Neural cell (in vitro differentiated cells): Measurements from ENCODE around the gene ADGRD2. TPM values are rescaled to one million over a fixed set of nuclear protein-coding genes. Genes with fewer than 3 reads are reported as not detected.

Source experiments
- H2AFZ ChIP-seq: fragments of 200-600, 300-800 bp; sonication (generic), shearing (Covaris generic); 2 replicates; pipeline ENCODE4 v1.6.0; 2014; ENCODE audit warnings: low read depth, mild to moderate bottlenecking, antibody characterized with exemption, low read length, moderate library complexity
- H3F3A ChIP-seq: fragments of 200-600 bp; shearing (Covaris generic); 2 replicates; pipeline ENCODE4 v1.6.1; 2016; ENCODE audit warnings: mild to moderate bottlenecking, moderate library complexity, mixed read lengths, antibody characterized with exemption, low read length; ENCODE audit not compliant: insufficient read depth, poor library complexity, severe bottlenecking
- H3K27ac ChIP-seq: fragments of 200-600, 300-800 bp; sonication (generic), shearing (Covaris generic); 2 replicates; pipeline ENCODE4 v1.5.1; 2014; ENCODE audit warnings: mild to moderate bottlenecking, low read length, moderate library complexity
- H3K27me3 ChIP-seq: fragments of 300-800, 200-600 bp; sonication (generic), shearing (Covaris generic); 2 replicates; pipeline ENCODE4 v1.6.0; 2014; ENCODE audit warnings: mild to moderate bottlenecking, low read depth, low read length, moderate library complexity; ENCODE audit not compliant: insufficient read depth
- H3K36me3 ChIP-seq: fragments of 300-800, 200-600 bp; sonication (generic), shearing (Covaris generic); 2 replicates; pipeline ENCODE4 v1.5.1; 2014; ENCODE audit warnings: mild to moderate bottlenecking, antibody characterized with exemption, low read length, moderate library complexity; ENCODE audit not compliant: insufficient read depth
- H3K4me2 ChIP-seq: fragments of 300-800, 200-600 bp; sonication (generic), shearing (Covaris generic); 2 replicates; pipeline ENCODE4 v1.6.0; 2014; ENCODE audit warnings: mild to moderate bottlenecking, low read length
- H3K4me3 ChIP-seq: fragments of 300-800, 200-600 bp; sonication (generic), shearing (Covaris generic); 2 replicates; pipeline ENCODE4 v1.5.1; 2014; ENCODE audit warnings: mild to moderate bottlenecking, low read length, moderate library complexity
- H3K79me2 ChIP-seq: fragments of 200-600 bp; shearing (Covaris generic); replicated peaks from 2 replicates; pipeline ENCODE4 v1.6.0; 2014; ENCODE audit warnings: mild to moderate bottlenecking, low read length, moderate library complexity; ENCODE audit not compliant: insufficient read depth
- H3K9ac ChIP-seq: fragments of 300-800, 200-600 bp; sonication (generic), shearing (Covaris generic); 2 replicates; pipeline ENCODE4 v1.6.1; 2016; ENCODE audit warnings: mild to moderate bottlenecking, low read length, mixed read lengths
- H3K9me2 ChIP-seq: fragments of 200-600 bp; shearing (Covaris generic); 2 replicates; pipeline ENCODE4 v1.6.1; 2016; ENCODE audit warnings: mild to moderate bottlenecking, low read length, mixed read lengths; ENCODE audit not compliant: insufficient read depth
- H3K9me3 ChIP-seq: fragments of 200-600, 300-800 bp; sonication (generic), shearing (Covaris generic); 2 replicates; pipeline ENCODE4 v1.6.1; 2016; ENCODE audit warnings: mild to moderate bottlenecking, mixed run types, low read length, moderate library complexity, mixed read lengths
- H4K20me1 ChIP-seq: fragments of 200-600 bp; shearing (Covaris generic); 2 replicates; pipeline ENCODE4 v1.6.1; 2016; ENCODE audit warnings: mild to moderate bottlenecking, mixed run types; ENCODE audit not compliant: insufficient read depth
- EP300 ChIP-seq: fragments of 450-650 bp; conservative IDR thresholded peaks from 2 replicates; pipeline ENCODE4 v1.6.1; 2014; ENCODE audit warnings: antibody characterized with exemption, mild to moderate bottlenecking, moderate library complexity; ENCODE audit not compliant: poor library complexity, severe bottlenecking
- EZH2 ChIP-seq: fragments of 200-600, 300-800 bp; shearing (Covaris generic), sonication (generic); IDR thresholded peaks from 2 replicates; pipeline ENCODE4 v1.6.1; 2014; ENCODE audit warnings: antibody characterized with exemption, low read length, borderline replicate concordance, mild to moderate bottlenecking; ENCODE audit not compliant: insufficient read depth, poor library complexity, severe bottlenecking
- MXI1 ChIP-seq: fragments of 450-650 bp; conservative IDR thresholded peaks from 2 replicates; pipeline ENCODE4 v1.6.1; 2014; ENCODE audit warnings: antibody characterized with exemption, mild to moderate bottlenecking; ENCODE audit not compliant: poor library complexity, severe bottlenecking
- POLR2AphosphoS5 ChIP-seq: IDR thresholded peaks from 2 replicates; pipeline ENCODE4 v1.6.1; 2012
- RAD21 ChIP-seq: fragments of 450-650 bp; conservative IDR thresholded peaks from 2 replicates; pipeline ENCODE4 v1.6.1; 2014; ENCODE audit warnings: antibody characterized with exemption, mild to moderate bottlenecking, moderate library complexity
- SMC3 ChIP-seq: fragments of 450-650 bp; conservative IDR thresholded peaks from 2 replicates; pipeline ENCODE4 v1.6.1; 2014; ENCODE audit warnings: antibody characterized with exemption, mild to moderate bottlenecking, moderate library complexity; ENCODE audit not compliant: poor library complexity
- TAF1 ChIP-seq: IDR thresholded peaks from 2 replicates; pipeline ENCODE4 v1.6.1; 2012; ENCODE audit warnings: low read depth
- polyA minus RNA-seq: library from RNA; depleted of rRNA, polyadenylated mRNA; stranded (reverse); fragments of >200 nt; gene quantifications from 2 replicates; pipeline ENCODE4 v1.2.3, GENCODE V29; 2014
- polyA plus RNA-seq: library from polyadenylated mRNA; depleted of rRNA; stranded (reverse); fragments of >200 nt; gene quantifications from 2 replicates; pipeline ENCODE4 v1.2.3, GENCODE V29; 2014
- TF ChIP-seq, protein P1 (sequence below): IDR thresholded peaks from 2 replicates; pipeline ENCODE4 v1.6.1; 2012; ENCODE audit warnings: borderline replicate concordance
- TF ChIP-seq, protein P2 (sequence below): fragments of 450-650 bp; IDR thresholded peaks from 2 replicates; pipeline ENCODE4 v1.5.1; 2014; ENCODE audit warnings: antibody characterized with exemption, mild to moderate bottlenecking, moderate library complexity; ENCODE audit not compliant: poor library complexity, severe bottlenecking

Gene ADGRD2, protein sequence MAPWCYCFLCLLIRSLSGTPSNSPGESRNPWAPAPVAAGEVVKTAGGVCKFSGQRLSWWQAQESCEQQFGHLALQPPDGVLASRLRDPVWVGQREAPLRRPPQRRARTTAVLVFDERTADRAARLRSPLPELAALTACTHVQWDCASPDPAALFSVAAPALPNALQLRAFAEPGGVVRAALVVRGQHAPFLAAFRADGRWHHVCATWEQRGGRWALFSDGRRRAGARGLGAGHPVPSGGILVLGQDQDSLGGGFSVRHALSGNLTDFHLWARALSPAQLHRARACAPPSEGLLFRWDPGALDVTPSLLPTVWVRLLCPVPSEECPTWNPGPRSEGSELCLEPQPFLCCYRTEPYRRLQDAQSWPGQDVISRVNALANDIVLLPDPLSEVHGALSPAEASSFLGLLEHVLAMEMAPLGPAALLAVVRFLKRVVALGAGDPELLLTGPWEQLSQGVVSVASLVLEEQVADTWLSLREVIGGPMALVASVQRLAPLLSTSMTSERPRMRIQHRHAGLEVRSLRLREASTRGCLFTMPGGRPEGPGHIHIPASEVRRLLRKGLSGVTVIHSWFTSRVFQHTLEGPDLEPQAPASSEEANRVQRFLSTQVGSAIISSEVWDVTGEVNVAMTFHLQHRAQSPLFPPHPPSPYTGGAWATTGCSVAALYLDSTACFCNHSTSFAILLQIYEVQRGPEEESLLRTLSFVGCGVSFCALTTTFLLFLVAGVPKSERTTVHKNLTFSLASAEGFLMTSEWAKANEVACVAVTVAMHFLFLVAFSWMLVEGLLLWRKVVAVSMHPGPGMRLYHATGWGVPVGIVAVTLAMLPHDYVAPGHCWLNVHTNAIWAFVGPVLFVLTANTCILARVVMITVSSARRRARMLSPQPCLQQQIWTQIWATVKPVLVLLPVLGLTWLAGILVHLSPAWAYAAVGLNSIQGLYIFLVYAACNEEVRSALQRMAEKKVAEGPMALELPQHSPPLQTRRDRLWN
- not detected in 2 replicates for polyA plus RNA-seq
- not detected in 2 replicates for polyA minus RNA-seq

DNA sequence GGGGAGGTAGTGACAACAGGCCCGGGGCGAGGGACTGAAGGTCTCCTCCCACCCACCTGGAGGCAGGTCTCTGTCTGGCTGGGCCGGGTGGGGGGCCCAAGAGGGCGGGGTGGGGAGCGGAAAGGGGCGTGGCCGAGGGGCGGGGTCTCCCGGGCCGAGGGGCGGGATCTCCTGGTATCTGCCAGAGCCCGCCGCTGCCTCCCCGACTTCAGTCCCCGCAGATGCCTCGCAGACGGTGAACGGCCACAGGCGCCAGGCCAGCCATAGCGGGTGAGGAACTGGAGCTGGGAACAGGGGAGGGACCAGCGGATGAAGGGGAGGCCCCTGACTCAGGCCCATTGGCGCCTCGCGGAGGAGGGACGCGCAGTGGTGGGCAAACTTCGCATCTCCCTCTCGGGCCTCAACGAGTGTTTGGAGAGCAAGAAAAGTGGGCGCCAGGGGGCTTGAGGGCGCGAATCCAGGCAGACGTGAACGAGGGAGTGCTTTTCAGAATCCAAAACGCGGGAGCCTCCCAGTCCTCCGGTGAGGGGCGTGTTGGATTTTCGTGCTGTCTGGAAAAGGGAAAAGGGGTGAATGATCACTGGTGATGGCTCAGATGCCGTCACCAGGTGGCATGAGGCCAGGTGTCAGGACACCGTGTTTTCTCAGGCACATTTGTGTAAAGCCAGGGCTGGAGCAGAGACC is at the start of gene ADGRD2:
Gene ADGRD2 (plus strand): TSS at position 211 of the 684 bp plus-strand sequence. CDS start 1,216 bp downstream, outside the sequence.
- H3K9ac ChIP-seq, result no peak within 1 kb of the TSS
- H3F3A ChIP-seq, result no peaks in the 10 kb centered on the region
- H4K20me1 ChIP-seq, result no peaks in the 10 kb centered on the region
- H2AFZ ChIP-seq, result no peak within 1 kb of the TSS
- no peak within 1 kb of the TSS for H3K4me3 ChIP-seq
- no peaks in the 10 kb centered on the region for H3K36me3 ChIP-seq
- H3K27ac ChIP-seq, result no peak within 1 kb of the TSS
- H3K27me3 ChIP-seq, result peaks cover 17% of the 10 kb centered on the region
- no peaks in the 10 kb centered on the region for H3K9me2 ChIP-seq
- no peaks in the 10 kb centered on the region for H3K79me2 ChIP-seq
- H3K4me2 ChIP-seq, result no peak within 1 kb of the TSS
- TF ChIP-seq, protein P1, sequence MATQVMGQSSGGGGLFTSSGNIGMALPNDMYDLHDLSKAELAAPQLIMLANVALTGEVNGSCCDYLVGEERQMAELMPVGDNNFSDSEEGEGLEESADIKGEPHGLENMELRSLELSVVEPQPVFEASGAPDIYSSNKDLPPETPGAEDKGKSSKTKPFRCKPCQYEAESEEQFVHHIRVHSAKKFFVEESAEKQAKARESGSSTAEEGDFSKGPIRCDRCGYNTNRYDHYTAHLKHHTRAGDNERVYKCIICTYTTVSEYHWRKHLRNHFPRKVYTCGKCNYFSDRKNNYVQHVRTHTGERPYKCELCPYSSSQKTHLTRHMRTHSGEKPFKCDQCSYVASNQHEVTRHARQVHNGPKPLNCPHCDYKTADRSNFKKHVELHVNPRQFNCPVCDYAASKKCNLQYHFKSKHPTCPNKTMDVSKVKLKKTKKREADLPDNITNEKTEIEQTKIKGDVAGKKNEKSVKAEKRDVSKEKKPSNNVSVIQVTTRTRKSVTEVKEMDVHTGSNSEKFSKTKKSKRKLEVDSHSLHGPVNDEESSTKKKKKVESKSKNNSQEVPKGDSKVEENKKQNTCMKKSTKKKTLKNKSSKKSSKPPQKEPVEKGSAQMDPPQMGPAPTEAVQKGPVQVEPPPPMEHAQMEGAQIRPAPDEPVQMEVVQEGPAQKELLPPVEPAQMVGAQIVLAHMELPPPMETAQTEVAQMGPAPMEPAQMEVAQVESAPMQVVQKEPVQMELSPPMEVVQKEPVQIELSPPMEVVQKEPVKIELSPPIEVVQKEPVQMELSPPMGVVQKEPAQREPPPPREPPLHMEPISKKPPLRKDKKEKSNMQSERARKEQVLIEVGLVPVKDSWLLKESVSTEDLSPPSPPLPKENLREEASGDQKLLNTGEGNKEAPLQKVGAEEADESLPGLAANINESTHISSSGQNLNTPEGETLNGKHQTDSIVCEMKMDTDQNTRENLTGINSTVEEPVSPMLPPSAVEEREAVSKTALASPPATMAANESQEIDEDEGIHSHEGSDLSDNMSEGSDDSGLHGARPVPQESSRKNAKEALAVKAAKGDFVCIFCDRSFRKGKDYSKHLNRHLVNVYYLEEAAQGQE, result no peak
- no peak for TF ChIP-seq POLR2AphosphoS5
- H3K9me3 ChIP-seq, result no peaks in the 10 kb centered on the region

DNA sequence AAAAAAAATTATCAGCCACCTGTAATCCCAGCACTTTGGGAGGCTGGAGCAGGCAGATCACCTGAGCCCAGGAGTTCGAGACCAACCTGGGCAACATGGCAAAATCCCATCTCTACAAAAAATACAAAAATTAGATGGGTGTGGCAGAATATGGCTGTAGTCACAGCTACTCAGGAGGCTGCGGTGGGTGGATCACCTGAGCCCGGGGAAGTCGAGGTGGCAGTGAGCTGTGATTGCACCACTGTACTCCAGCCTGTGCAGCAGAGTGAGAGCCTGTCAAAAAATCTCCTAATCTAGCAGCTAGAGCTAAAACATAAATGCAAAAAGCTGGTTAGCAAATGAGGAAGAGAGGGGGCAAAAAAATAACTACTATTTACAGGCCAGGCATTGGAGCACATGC is 47.0 kb upstream of the ADGRD2 start:
- Histone ChIP-seq H3K9me3 (no peaks in the 10 kb centered on the region), H3F3A (no peaks in the 10 kb centered on the region), H3K9me2 (no peaks in the 10 kb centered on the region), H3K27ac (no peak overlapping the region), H3K4me2 (no peak overlapping the region), H3K79me2 (peaks cover 2% of the 10 kb centered on the region), H3K4me3 (no peak overlapping the region), H3K27me3 (no peaks in the 10 kb centered on the region), H2AFZ (no peak overlapping the region), H3K36me3 (no peaks in the 10 kb centered on the region), H4K20me1 (no peaks in the 10 kb centered on the region), H3K9ac (no peak overlapping the region)
- TF ChIP-seq RAD21 (no peak), TAF1 (no peak), SMC3 (no peak), MXI1 (no peak), EZH2 (no peak), EP300 (no peak), POLR2AphosphoS5 (no peak)
- TF ChIP-seq, protein P2, sequence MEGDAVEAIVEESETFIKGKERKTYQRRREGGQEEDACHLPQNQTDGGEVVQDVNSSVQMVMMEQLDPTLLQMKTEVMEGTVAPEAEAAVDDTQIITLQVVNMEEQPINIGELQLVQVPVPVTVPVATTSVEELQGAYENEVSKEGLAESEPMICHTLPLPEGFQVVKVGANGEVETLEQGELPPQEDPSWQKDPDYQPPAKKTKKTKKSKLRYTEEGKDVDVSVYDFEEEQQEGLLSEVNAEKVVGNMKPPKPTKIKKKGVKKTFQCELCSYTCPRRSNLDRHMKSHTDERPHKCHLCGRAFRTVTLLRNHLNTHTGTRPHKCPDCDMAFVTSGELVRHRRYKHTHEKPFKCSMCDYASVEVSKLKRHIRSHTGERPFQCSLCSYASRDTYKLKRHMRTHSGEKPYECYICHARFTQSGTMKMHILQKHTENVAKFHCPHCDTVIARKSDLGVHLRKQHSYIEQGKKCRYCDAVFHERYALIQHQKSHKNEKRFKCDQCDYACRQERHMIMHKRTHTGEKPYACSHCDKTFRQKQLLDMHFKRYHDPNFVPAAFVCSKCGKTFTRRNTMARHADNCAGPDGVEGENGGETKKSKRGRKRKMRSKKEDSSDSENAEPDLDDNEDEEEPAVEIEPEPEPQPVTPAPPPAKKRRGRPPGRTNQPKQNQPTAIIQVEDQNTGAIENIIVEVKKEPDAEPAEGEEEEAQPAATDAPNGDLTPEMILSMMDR, result no peak
- TF ChIP-seq, protein P1, result no peak
